ENCODE results near the gene CNOT3. TPM values are rescaled to one million over a fixed set of nuclear protein-coding genes. Genes with fewer than 3 reads are reported as not detected.

The CNOT3 gene
- total and polyA plus RNA-seq, 9 donors = 8.3 to 51.1 (median 36.0) TPM

DNA sequence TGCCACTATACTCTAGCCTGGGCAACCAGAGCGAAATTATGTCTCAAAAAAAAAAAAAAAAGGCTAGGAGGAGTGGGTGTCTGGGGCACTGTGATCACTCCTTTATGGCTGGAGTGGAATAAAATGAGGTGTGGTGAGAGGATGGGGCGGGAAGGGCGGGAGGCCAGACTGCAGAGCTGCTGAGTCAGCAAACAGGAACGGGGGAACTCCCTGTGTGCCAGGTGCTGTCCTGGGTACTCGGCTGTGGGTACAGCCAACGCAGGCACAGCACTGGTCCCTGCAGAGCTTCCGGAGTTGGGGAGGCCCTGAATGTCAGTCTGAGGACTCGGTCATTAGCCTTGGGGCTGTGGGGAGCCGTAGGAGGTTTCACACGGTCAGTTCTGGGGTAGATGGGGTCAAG, 16.3 kb upstream of the CNOT3 start:
- no peaks in the 10 kb centered on the region for H3K27me3 ChIP-seq (ENCODE audit: control insufficient read depth, insufficient read depth, low read length)
- peaks cover 4% of the 10 kb centered on the region for H3K4me1 ChIP-seq (ENCODE audit: control insufficient read depth, insufficient read depth, low read length)
- no peak overlapping the region for H3K4me3 ChIP-seq (ENCODE audit: low read length)
- no peaks in the 10 kb centered on the region for H3K9me3 ChIP-seq (replicated peaks; ENCODE audit: control insufficient read depth, low read depth, low read length)
- WGBS (ENCODE audit: insufficient coverage) = 96% methylated on average over 7 of the region's 10 CpGs
- peaks cover 74% of the 10 kb centered on the region for H3K36me3 ChIP-seq (ENCODE audit: control insufficient read depth, insufficient read depth, low read length)
- DNase-seq = no peak
- no peak overlapping the region for H3K27ac ChIP-seq (ENCODE audit: low read length)

DNA sequence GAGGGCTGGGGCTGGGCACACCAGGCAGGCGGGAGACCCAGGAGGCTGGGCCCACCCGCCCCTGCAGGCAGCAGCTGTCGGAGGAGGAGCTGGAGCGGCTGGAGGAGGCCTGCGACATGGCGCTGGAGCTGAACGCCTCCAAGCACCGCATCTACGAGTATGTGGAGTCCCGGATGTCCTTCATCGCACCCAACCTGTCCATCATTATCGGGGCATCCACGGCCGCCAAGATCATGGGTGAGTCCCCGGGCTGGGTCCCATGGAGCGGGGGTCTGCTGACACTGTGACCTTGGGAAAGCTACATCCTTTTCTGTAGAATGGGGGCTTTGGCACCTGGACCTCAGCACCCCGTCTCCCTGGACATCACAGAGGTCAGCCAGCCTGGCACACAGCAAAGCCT, 13.9 kb upstream of the CNOT3 start:
- 88% methylated on average over 15 of the region's 17 CpGs for WGBS (ENCODE audit: insufficient coverage)
- H3K9me3 ChIP-seq (replicated peaks; ENCODE audit: control insufficient read depth, low read depth, low read length) = no peaks in the 10 kb centered on the region
- H3K4me1 ChIP-seq (ENCODE audit: control insufficient read depth, insufficient read depth, low read length) = no peaks in the 10 kb centered on the region
- peaks cover 85% of the 10 kb centered on the region for H3K36me3 ChIP-seq (ENCODE audit: control insufficient read depth, insufficient read depth, low read length)
- H3K27me3 ChIP-seq (ENCODE audit: control insufficient read depth, insufficient read depth, low read length) = no peaks in the 10 kb centered on the region
- H3K4me3 ChIP-seq (ENCODE audit: low read length) = no peak overlapping the region
- no peak for DNase-seq
- H3K27ac ChIP-seq (ENCODE audit: low read length) = no peak overlapping the region

DNA sequence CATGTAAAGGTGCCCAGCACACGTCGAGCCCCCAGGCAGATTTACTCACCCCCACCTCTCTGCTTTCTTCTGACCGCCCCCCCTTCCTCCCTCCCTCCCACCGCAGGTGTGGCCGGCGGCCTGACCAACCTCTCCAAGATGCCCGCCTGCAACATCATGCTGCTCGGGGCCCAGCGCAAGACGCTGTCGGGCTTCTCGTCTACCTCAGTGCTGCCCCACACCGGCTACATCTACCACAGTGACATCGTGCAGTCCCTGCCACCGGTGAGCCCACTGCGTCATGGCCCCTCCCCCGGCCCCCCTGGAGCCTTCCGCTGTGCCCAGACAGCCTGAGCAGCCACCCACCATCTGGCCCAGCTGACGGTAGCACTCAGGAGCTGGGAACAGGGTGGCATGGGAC, 13.2 kb upstream of the CNOT3 start:
- 91% methylated on average over 19 of the region's 19 CpGs for WGBS (ENCODE audit: insufficient coverage)
- Histone ChIP-seq H3K9me3 (replicated peaks; ENCODE audit: control insufficient read depth, low read depth, low read length) (no peaks in the 10 kb centered on the region), H3K4me1 (ENCODE audit: control insufficient read depth, insufficient read depth, low read length) (no peaks in the 10 kb centered on the region), H3K36me3 (ENCODE audit: control insufficient read depth, insufficient read depth, low read length) (peaks cover 91% of the 10 kb centered on the region), H3K27ac (ENCODE audit: low read length) (no peak overlapping the region), H3K27me3 (ENCODE audit: control insufficient read depth, insufficient read depth, low read length) (no peaks in the 10 kb centered on the region), H3K4me3 (ENCODE audit: low read length) (no peak overlapping the region)
- no peak for DNase-seq

DNA sequence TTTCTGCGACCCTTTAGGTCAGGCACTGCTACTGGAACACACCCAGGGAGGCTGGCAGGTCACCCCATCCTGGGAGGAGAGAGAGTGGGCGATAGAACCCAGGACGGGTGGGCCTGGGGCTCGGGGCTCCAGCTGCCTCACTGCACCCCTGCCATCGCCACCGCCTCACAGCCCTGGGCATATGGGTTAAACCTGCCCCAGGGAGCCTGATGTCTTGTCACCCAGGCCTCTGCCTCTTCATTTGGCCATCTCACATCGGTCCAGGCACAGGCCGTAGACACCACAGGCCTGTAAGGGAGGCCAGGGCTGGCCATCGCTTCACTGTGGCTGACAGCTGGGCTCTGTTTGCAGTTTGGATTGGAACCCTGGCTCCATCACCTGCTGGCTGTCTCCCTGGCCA, 11.8 kb upstream of the CNOT3 start:
- Histone ChIP-seq H3K36me3 (ENCODE audit: control insufficient read depth, insufficient read depth, low read length) (peaks cover 83% of the 10 kb centered on the region), H3K27me3 (ENCODE audit: control insufficient read depth, insufficient read depth, low read length) (no peaks in the 10 kb centered on the region), H3K4me3 (ENCODE audit: low read length) (no peak overlapping the region)

DNA sequence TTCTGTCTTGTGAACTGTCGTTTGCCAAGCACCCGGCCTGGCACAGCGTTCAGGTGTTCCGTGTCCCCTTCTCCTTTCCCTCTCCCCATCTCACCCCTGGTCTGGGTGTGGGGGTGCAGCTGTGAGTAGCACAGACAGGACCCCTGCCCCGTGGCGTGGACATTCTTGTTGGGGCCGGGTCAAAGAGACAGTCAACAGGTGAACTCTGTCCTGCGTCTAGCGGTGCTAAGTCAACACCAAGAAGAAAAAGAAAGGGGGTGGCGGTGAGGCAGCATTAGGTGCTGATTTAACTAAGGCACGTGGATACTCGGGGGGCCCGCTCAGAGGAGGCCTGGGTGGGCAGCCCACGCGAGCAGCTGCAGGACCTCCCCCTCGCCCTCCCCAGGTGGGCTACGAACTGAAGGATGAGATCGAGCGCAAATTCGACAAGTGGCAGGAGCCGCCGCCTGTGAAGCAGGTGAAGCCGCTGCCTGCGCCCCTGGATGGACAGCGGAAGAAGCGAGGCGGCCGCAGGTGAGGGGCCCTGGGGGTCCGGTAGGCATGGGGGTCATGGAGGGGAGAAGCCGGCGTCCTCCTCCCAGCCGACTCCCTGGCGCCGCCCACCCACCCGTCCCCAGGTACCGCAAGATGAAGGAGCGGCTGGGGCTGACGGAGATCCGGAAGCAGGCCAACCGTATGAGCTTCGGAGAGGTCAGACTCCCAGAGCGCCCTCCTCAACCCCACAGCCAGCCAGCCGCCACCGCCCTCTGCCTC, 9.7 kb upstream of the CNOT3 start:
- 93% methylated on average over 32 of the region's 44 CpGs for WGBS (ENCODE audit: insufficient coverage)
- Histone ChIP-seq H3K4me3 (ENCODE audit: low read length) (no peak overlapping the region), H3K36me3 (ENCODE audit: control insufficient read depth, insufficient read depth, low read length) (peaks cover 76% of the 10 kb centered on the region), H3K27ac (ENCODE audit: low read length) (no peak overlapping the region), H3K27me3 (ENCODE audit: control insufficient read depth, insufficient read depth, low read length) (no peaks in the 10 kb centered on the region), H3K4me1 (ENCODE audit: control insufficient read depth, insufficient read depth, low read length) (no peaks in the 10 kb centered on the region), H3K9me3 (replicated peaks; ENCODE audit: control insufficient read depth, low read depth, low read length) (no peaks in the 10 kb centered on the region)
- no peak for DNase-seq

More for the DNA sequence above, 11.8 kb upstream of the CNOT3 start:
- no peak overlapping the region for H3K27ac ChIP-seq (ENCODE audit: low read length)
- no peaks in the 10 kb centered on the region for H3K4me1 ChIP-seq (ENCODE audit: control insufficient read depth, insufficient read depth, low read length)
- no peaks in the 10 kb centered on the region for H3K9me3 ChIP-seq (replicated peaks; ENCODE audit: control insufficient read depth, low read depth, low read length)
- 89% methylated on average over 9 of the region's 9 CpGs for WGBS (ENCODE audit: insufficient coverage)
- DNase-seq = no peak

DNA sequence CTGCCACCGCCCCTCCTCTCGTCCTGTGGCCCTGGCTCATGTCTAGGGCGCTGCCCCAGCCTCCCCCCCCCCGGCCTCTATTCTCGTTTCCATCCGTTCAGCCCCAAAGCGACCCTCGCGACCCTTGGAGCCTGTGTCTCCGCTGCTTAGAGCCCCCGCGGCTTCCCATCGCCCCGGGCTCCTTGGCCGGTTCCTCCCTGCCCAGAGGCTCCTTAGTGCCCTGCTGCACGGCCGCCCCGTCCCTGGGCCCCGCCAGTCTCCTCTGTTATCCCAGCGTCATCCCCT, 9.2 kb upstream of the CNOT3 start:
- Histone ChIP-seq H3K9me3 (replicated peaks; ENCODE audit: control insufficient read depth, low read depth, low read length) (no peaks in the 10 kb centered on the region), H3K36me3 (ENCODE audit: control insufficient read depth, insufficient read depth, low read length) (peaks cover 71% of the 10 kb centered on the region), H3K27ac (ENCODE audit: low read length) (no peak overlapping the region), H3K4me3 (ENCODE audit: low read length) (no peak overlapping the region), H3K27me3 (ENCODE audit: control insufficient read depth, insufficient read depth, low read length) (no peaks in the 10 kb centered on the region), H3K4me1 (ENCODE audit: control insufficient read depth, insufficient read depth, low read length) (no peaks in the 10 kb centered on the region)
- 83% methylated on average over 20 of the region's 20 CpGs for WGBS (ENCODE audit: insufficient coverage)
- no peak for DNase-seq

DNA sequence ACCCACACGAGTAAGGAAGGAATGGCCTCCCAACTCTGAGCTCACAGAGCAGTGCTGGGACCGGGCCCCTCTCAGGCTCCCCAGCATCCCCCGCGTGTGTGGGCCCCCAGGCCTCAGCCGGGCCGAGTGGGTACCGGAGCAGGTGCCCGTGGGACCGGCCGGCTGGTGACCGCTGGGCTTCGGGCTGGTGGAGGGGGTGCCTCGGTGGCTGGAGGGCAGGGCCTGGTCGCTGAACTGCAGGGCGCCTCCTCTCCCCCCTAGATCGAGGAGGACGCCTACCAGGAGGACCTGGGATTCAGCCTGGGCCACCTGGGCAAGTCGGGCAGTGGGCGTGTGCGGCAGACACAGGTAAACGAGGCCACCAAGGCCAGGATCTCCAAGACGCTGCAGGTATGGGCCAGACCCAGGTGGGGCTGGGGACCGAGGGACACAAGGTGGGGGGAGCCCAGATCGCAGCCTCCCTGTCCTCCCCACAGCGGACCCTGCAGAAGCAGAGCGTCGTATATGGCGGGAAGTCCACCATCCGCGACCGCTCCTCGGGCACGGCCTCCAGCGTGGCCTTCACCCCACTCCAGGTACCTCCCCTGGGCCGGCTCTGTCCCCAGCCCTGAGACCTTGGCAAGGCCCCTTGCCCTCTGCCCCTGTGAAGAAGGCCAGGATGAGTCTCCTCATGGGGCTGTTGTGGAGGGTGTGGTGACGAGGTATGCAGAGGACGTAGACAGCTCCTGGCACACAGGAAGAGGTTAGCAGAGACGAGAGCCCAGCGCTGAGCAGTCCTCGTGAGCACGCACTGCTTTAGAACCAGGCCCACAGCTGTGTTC, 8.6 kb upstream of the CNOT3 start:
- no peak for DNase-seq
- H3K27ac ChIP-seq (ENCODE audit: low read length) = no peak overlapping the region
- H3K4me1 ChIP-seq (ENCODE audit: control insufficient read depth, insufficient read depth, low read length) = no peaks in the 10 kb centered on the region
- 93% methylated on average over 38 of the region's 41 CpGs for WGBS (ENCODE audit: insufficient coverage)
- H3K9me3 ChIP-seq (replicated peaks; ENCODE audit: control insufficient read depth, low read depth, low read length) = no peaks in the 10 kb centered on the region
- peaks cover 64% of the 10 kb centered on the region for H3K36me3 ChIP-seq (ENCODE audit: control insufficient read depth, insufficient read depth, low read length)
- H3K27me3 ChIP-seq (ENCODE audit: control insufficient read depth, insufficient read depth, low read length) = no peaks in the 10 kb centered on the region
- H3K4me3 ChIP-seq (ENCODE audit: low read length) = no peak overlapping the region

DNA sequence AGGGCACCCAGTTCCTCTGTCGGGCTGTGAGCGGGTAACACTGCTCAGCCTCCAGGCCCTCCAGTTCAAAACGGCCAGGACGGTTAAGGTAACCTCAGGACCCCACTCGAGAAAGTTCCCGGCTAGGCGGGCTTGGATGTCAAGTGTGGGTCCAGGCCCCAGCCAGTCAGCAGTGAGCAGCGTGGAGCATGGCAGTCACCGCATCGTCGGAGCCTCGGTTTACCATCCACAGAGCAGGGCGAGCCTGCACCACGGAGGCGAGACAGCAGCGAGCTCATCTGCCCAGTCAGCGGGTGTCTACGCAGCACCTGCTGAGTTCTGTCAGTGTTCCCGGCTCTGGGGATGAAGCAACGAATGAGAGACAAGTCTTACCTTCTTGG, 8.0 kb upstream of the CNOT3 start:
- Histone ChIP-seq H3K27me3 (ENCODE audit: control insufficient read depth, insufficient read depth, low read length) (no peaks in the 10 kb centered on the region), H3K4me1 (ENCODE audit: control insufficient read depth, insufficient read depth, low read length) (no peaks in the 10 kb centered on the region), H3K36me3 (ENCODE audit: control insufficient read depth, insufficient read depth, low read length) (peaks cover 58% of the 10 kb centered on the region), H3K9me3 (replicated peaks; ENCODE audit: control insufficient read depth, low read depth, low read length) (no peaks in the 10 kb centered on the region), H3K4me3 (ENCODE audit: low read length) (no peak overlapping the region), H3K27ac (ENCODE audit: low read length) (no peak overlapping the region)
- no peak for DNase-seq
- WGBS (ENCODE audit: insufficient coverage) = 93% methylated on average over 20 of the region's 20 CpGs

DNA sequence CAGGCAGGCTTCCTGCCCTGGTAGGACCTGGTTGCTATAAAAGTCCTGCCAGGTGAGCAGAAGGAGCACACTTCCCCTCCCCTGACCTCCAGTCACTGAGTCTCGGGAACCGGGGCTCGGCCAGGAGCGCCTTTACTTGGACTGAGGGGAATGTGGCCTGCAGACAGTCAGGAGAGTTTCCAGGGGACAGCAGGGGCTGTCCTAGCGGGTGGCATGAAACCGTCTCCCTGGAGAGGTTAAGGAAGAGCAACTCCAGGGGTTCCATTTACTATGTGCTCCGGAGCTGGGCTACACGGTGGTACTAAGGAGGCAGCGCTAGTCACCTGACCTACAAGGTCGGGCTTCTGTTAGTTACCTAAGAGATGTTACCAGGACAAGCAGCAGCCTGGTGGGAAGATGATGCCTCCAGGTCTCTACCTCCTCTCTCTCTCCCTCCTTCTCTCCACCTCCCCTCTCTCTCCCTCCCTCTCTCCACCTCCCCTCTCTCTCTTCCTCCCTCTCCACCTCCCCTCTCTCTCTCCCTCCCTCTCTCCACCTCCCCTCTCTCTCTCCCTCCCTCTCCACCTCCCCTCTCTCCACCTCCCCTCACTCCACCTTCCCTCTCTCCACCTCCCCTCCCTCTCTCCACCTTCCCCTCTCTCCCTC, 4.1 kb upstream of the CNOT3 start:
- Histone ChIP-seq H3K4me1 (ENCODE audit: control insufficient read depth, insufficient read depth, low read length) (peaks cover 10% of the 10 kb centered on the region), H3K36me3 (ENCODE audit: control insufficient read depth, insufficient read depth, low read length) (peaks cover 26% of the 10 kb centered on the region), H3K4me3 (ENCODE audit: low read length) (no peak overlapping the region), H3K27ac (ENCODE audit: low read length) (no peak overlapping the region), H3K9me3 (replicated peaks; ENCODE audit: control insufficient read depth, low read depth, low read length) (no peaks in the 10 kb centered on the region), H3K27me3 (ENCODE audit: control insufficient read depth, insufficient read depth, low read length) (no peaks in the 10 kb centered on the region)
- peak; percentile 89 for DNase-seq
- WGBS (ENCODE audit: insufficient coverage) = 62% methylated on average over 5 of the region's 10 CpGs

DNA sequence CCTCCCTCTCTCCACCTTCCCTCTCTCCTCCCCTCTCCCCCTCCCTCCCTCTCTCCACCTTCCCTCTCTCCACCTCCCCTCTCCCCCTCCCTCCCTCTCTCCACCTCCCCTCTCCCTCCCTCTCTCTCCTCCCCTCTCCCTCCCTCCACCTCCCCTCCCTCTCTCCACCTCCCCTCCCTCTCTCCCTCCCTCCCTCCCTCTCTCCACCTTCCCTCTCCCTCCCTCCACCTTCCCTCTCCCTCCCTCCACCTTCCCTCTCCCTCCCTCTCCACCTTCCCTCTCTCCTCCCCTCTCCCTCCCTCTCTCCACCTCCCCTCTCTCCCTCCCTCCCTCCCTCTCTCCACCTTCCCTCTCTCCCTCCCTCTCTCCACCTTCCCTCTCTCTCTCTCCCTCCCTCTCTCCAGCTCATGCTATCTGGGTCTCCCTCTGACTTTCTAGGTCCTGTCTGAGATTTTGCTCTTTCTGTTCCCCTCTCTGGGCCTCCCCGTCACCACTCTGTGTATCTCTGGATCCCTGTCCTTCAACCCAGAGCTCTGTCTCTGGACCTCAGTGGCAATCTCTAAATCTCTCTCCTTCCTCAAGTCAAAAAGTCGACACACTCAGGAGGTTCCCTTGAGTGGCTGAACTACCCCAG, 3.5 kb upstream of the CNOT3 start:
- WGBS (ENCODE audit: insufficient coverage) = 70% methylated on average over 2 of the region's 2 CpGs
- Histone ChIP-seq H3K4me1 (ENCODE audit: control insufficient read depth, insufficient read depth, low read length) (peaks cover 16% of the 10 kb centered on the region), H3K27me3 (ENCODE audit: control insufficient read depth, insufficient read depth, low read length) (no peaks in the 10 kb centered on the region), H3K36me3 (ENCODE audit: control insufficient read depth, insufficient read depth, low read length) (peaks cover 20% of the 10 kb centered on the region), H3K27ac (ENCODE audit: low read length) (no peak overlapping the region), H3K4me3 (ENCODE audit: low read length) (no peak overlapping the region), H3K9me3 (replicated peaks; ENCODE audit: control insufficient read depth, low read depth, low read length) (no peaks in the 10 kb centered on the region)
- no peak for DNase-seq
